ENCODE measurements around the gene PDE2A.

PDE2A gene

GRCh38 chr11:72529068-72529467 lies 145.2 kb downstream of the PDE2A start:
- no peak for DNase-seq

GRCh38 chr11:72528121-72528520 lies 146.1 kb downstream of the PDE2A start:
- no peak for DNase-seq
